SK-N-SH (cell line): ENCODE measurements around the gene SPATA21. TPM values are rescaled to one million over a fixed set of nuclear protein-coding genes. Genes with fewer than 3 reads are reported as not detected.
"Not testable (repeated sequence)": the region's sequence is repeated elsewhere in the genome, so short reads cannot be mapped to it uniquely, and the experiment has no call there.

Experiments
- CTCF ChIA-PET: fragments of 300-600, 350-600 bp; formaldehyde crosslinking; extraction: SDS; loops from one replicate; lab custom pipeline; 2021; lab: Yijun Ruan, JAX
- POLR2A ChIA-PET: fragments of 350-600 bp; sonication (Branson Sonifier 250); formaldehyde crosslinking; extraction: SDS; loops from one replicate; lab custom pipeline; 2020; ENCODE audit warnings: antibody characterized with exemption, inconsistent platforms; lab: Yijun Ruan, JAX
- DNase-seq: peaks from one replicate; pipeline ENCODE4 v3.0.0; 2012
- H2AFZ ChIP-seq: fragments of 200-600 bp; sonication (generic); 2 replicates; pipeline ENCODE4 v1.8.1; 2016; ENCODE audit warnings: antibody characterized with exemption, mild to moderate bottlenecking, low read depth
- H3F3A ChIP-seq: fragments of 200-600 bp; sonication (generic); replicated peaks from 2 replicates; pipeline ENCODE3; 2016; ENCODE audit warnings: antibody characterized with exemption, mild to moderate bottlenecking; ENCODE audit not compliant: insufficient read depth
- H3K27ac ChIP-seq, 2 experiments: fragments of 200-500 bp in 1 of 2; fragments of 200-600 bp in 1 of 2; sonication (Bioruptor generic) in 1 of 2; sonication (generic), shearing (Covaris generic) in 1 of 2; 2 replicates each; pipeline versions ENCODE4 v1.5.1 to v1.6.1; 2014 to 2016; ENCODE audit warnings: low read depth in 2 of 2, inconsistent platforms in 1 of 2, low read length in 1 of 2, mild to moderate bottlenecking in 1 of 2, mixed read lengths in 1 of 2
- H3K27me3 ChIP-seq: fragments of 200-600 bp; sonication (generic), shearing (Covaris generic); 2 replicates; pipeline ENCODE4 v1.6.1; 2016; ENCODE audit warnings: mixed run types; ENCODE audit not compliant: insufficient read depth
- H3K36me3 ChIP-seq, 2 experiments: fragments of 200-500 bp in 1 of 2; fragments of 200-600 bp in 1 of 2; sonication (Bioruptor generic) in 1 of 2; sonication (generic) in 1 of 2; replicated peaks in 1 of 2; 2 replicates each; pipeline versions ENCODE3 to v1.5.1; 2014 to 2016; ENCODE audit warnings: low read length in 1 of 2, mild to moderate bottlenecking in 1 of 2; ENCODE audit not compliant: insufficient read depth in 2 of 2, control insufficient read depth in 1 of 2
- H3K4me1 ChIP-seq, 2 experiments: fragments of 200-500 bp in 1 of 2; fragments of 200-600 bp in 1 of 2; sonication (Bioruptor generic) in 1 of 2; sonication (generic), shearing (Covaris generic) in 1 of 2; 2 replicates each; pipeline versions ENCODE4 v1.5.1 to v1.6.1; 2014 to 2016; ENCODE audit warnings: low read depth in 1 of 2, low read length in 1 of 2, mixed run types in 1 of 2; ENCODE audit not compliant: insufficient read depth in 2 of 2, control insufficient read depth in 1 of 2
- H3K4me2 ChIP-seq: fragments of 200-600 bp; sonication (generic), shearing (Covaris generic); 2 replicates; pipeline ENCODE4 v1.6.1; 2017; ENCODE audit warnings: mixed run types
- H3K4me3 ChIP-seq, 2 experiments: fragments of 200-500 bp in 1 of 2; fragments of 200-600 bp in 1 of 2; sonication (Bioruptor generic) in 1 of 2; sonication (generic), shearing (Covaris generic) in 1 of 2; 2 replicates each; pipeline versions ENCODE4 v1.5.1 to v1.8.1; 2014 to 2016; ENCODE audit warnings: low read depth in 2 of 2, inconsistent platforms in 1 of 2, low read length in 1 of 2, mild to moderate bottlenecking in 1 of 2, mixed read lengths in 1 of 2, moderate library complexity in 1 of 2
- H3K79me2 ChIP-seq: fragments of 200-600 bp; sonication (generic); 2 replicates; pipeline ENCODE4 v1.8.1; 2017; ENCODE audit warnings: mild to moderate bottlenecking; ENCODE audit not compliant: insufficient read depth
- H3K9ac ChIP-seq: fragments of 200-600 bp; sonication (generic); 2 replicates; pipeline ENCODE4 v1.6.1; 2017; ENCODE audit warnings: mixed run types
- H3K9me2 ChIP-seq: fragments of 200-600 bp; sonication (generic); 2 replicates; pipeline ENCODE4 v1.6.1; 2017; ENCODE audit warnings: mixed run types
- H3K9me3 ChIP-seq: fragments of 200-600 bp; sonication (generic); 2 replicates; pipeline ENCODE4 v1.6.1; 2017; ENCODE audit warnings: mixed run types, mild to moderate bottlenecking, moderate library complexity
- H4K20me1 ChIP-seq: fragments of 200-600 bp; sonication (generic); 2 replicates; pipeline ENCODE4 v1.6.1; 2017; ENCODE audit warnings: mild to moderate bottlenecking, mixed run types; ENCODE audit not compliant: insufficient read depth
- CHD2 ChIP-seq: fragments of 150-350 bp; IDR thresholded peaks from 2 replicates; pipeline ENCODE4 v1.6.1; 2018; ENCODE audit warnings: low read length; ENCODE audit not compliant: partially characterized antibody
- EP300 ChIP-seq, 2 experiments: IDR thresholded peaks; 2 replicates each; pipeline versions ENCODE4 v1.4.0 to v1.6.1; 2012; ENCODE audit warnings: borderline replicate concordance in 1 of 2, low read depth in 1 of 2, low read length in 1 of 2
- FOXJ3 ChIP-seq: sonication (generic); formaldehyde crosslinking; IDR thresholded peaks from 2 replicates; pipeline ENCODE4 v1.5.1; 2020; ENCODE audit warnings: mild to moderate bottlenecking, missing genetic modification reagents
- FOXM1 ChIP-seq: IDR thresholded peaks from 2 replicates; pipeline ENCODE4 v1.4.0; 2012; ENCODE audit warnings: low read depth, mild to moderate bottlenecking
- GABPA ChIP-seq: IDR thresholded peaks from 2 replicates; pipeline ENCODE4 v1.4.0; 2012; ENCODE audit warnings: low read depth, mild to moderate bottlenecking
- GATA2 ChIP-seq: sonication (generic); formaldehyde crosslinking; IDR thresholded peaks from 2 replicates; pipeline ENCODE4 v1.5.0; 2020; ENCODE audit warnings: mild to moderate bottlenecking, missing genetic modification reagents
- JUND ChIP-seq: IDR thresholded peaks from 2 replicates; pipeline ENCODE4 v1.4.0; 2012
- MEF2A ChIP-seq: IDR thresholded peaks from 2 replicates; pipeline ENCODE4 v1.4.0; 2012; ENCODE audit warnings: low read depth, borderline replicate concordance
- NRF1 ChIP-seq: IDR thresholded peaks from 2 replicates; pipeline ENCODE4 v1.6.1; 2012; ENCODE audit warnings: low read depth, mild to moderate bottlenecking, low read length
- POLR2AphosphoS5 ChIP-seq: IDR thresholded peaks from 2 replicates; pipeline ENCODE4 v1.6.1; 2012; ENCODE audit warnings: low read depth, low read length
- SIN3A ChIP-seq: IDR thresholded peaks from 2 replicates; pipeline ENCODE4 v1.6.1; 2012; ENCODE audit warnings: low read depth, mild to moderate bottlenecking, low read length, moderate library complexity, borderline replicate concordance
- WGBS: methylation state at CpG from one replicate; pipeline ENCODE4 v1.1.6; 2017; ENCODE audit warnings: low lambda C conversion rate; 5-methylcytosine and 5-hydroxymethylcytosine counted together
- polyA plus RNA-seq, 3 experiments: library from polyadenylated mRNA; depleted of rRNA; stranded (reverse); fragments of >200 nt; gene quantifications; 2 replicates each; pipeline ENCODE4 v1.2.3, GENCODE V29; 2012
- TF ChIP-seq, protein P1 (sequence below): fragments of 150-350 bp; IDR thresholded peaks from 2 replicates; pipeline ENCODE4 v1.6.1; 2017; ENCODE audit warnings: antibody characterized with exemption, low read length, low read depth, borderline replicate concordance
- TF ChIP-seq, protein P2 (sequence below): IDR thresholded peaks from 2 replicates; pipeline ENCODE4 v1.4.0; 2012; ENCODE audit warnings: low read depth, borderline replicate concordance
- TF ChIP-seq, protein P3 (sequence below): fragments of 200-600 bp; sonication (generic); IDR thresholded peaks from 2 replicates; pipeline ENCODE4 v1.6.1; 2017; ENCODE audit warnings: antibody characterized with exemption, mild to moderate bottlenecking, moderate library complexity
- TF ChIP-seq, protein P4 (sequence below): IDR thresholded peaks from 2 replicates; pipeline ENCODE4; 2012

Gene SPATA21
- polyA plus RNA-seq, 1 of the 3 experiments (the other 2 are of a cell fraction): 0.10 TPM

DNA sequence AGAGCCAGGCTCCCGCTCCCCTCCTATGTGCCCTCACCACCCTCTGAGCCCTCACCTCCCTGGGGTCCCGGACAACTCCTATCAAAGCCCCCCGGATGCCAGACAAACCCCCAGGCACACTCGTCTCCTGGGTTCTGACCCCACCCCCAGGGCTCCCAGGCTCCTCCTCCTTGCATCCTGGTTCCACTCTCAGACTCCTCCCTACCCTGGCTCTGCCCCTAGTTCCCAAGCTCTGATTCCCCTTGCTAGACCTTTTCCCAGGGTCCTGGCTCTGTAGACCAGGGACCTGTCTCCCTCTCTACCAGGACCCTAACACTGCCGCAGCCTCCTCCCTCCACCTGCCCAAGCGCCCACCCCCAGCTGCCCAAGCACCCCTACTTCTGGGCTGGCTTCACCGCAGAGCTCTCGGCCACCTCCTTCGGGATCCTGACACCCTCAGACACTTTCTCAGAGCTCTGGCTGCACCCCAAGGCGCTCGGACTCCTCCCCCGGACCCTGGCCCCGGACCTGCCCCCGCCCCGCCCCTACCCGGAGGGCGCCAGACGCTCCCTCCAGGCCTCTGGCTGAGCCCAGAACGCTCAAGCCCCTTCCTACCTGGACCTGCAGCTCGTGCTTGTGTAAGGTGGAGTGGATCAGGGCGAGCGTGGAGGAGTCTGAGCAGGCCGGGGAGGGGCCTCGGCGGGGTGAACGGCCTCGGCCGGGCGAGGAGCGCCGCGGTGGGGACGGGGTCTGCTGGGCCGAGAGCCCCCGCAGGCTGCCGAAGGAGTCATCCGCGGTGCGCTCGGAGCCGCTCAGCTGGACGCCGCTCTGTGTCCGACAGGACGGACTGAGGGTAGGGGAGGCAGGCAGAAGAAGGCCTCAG is 46.6 kb upstream of the SPATA21 start:
- H3K4me3 ChIP-seq, H3K9ac ChIP-seq, POLR2A ChIA-PET, H3K79me2 ChIP-seq, H3K4me2 ChIP-seq, H3K4me1 ChIP-seq, H2AFZ ChIP-seq, CTCF ChIA-PET, H3K9me2 ChIP-seq, H3K9me3 ChIP-seq, H3K27me3 ChIP-seq, DNase-seq, H4K20me1 ChIP-seq, H3K27ac ChIP-seq, H3F3A ChIP-seq: not testable (repeated sequence)
- peaks cover 11 to 20% of the 10 kb centered on the region in 2 experiments for H3K36me3 ChIP-seq
- WGBS: 88% methylated on average over 34 of the region's 45 CpGs

DNA sequence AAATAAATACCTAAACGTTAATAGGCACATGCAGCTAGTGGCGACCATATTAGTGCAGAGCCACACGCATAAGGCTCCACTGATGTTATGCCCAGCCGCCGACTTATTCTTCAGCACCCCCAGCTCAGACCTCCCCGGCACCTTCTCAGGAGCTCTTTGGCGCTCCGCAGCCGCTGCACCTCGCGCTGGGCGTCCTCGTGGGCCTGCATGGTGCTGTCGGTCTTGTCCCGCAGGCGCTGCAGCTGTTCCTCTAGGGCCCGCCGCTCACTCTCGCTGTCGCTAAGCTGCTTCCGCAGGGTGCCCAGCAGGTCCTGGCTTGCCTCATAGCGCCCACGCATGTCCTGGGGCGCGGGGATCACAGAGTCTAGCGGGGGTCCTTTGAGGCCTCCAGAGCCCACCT is 45.9 kb upstream of the SPATA21 start:
- H3K4me3 ChIP-seq, H3K4me1 ChIP-seq, H3F3A ChIP-seq, POLR2A ChIA-PET, H3K9me2 ChIP-seq, H2AFZ ChIP-seq, H3K79me2 ChIP-seq, H3K9ac ChIP-seq, H3K4me2 ChIP-seq, H3K9me3 ChIP-seq, DNase-seq, H4K20me1 ChIP-seq, H3K27me3 ChIP-seq, H3K27ac ChIP-seq: not testable (repeated sequence)
- CTCF ChIA-PET: interaction anchor here (1.2 kb wide), 1 partner anchor 24 kb away, joined by 3 read pairs; no protein-coding TSS in a partner anchor
- over 99% methylated on average over 26 of the region's 26 CpGs for WGBS
- H3K36me3 ChIP-seq: peaks cover 17 to 20% of the 10 kb centered on the region in 2 experiments

DNA sequence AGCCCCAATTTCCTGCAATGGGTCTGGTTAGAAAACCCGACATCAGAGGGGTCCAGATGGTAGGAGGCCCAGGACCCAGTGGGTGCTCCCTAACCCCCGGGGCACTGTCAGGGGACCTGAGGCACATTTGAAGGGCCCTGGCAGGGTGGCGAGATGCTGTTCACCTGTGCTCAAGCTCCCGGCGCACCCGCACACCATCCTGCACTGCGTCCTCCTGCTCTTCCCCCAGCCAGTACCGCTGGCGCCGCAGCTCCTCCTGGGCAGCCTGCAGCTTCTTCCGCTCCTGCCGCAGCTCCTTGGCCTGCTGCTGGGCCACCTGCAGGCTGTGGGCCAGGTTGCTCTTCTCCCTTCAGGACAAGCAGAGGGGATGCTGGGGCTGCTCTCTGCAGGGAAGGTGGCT is 40.9 kb upstream of the SPATA21 start:
- H3K79me2 ChIP-seq: no peaks in the 10 kb centered on the region

More for the DNA sequence above, 40.9 kb upstream of the SPATA21 start:
- TF ChIP-seq GABPA (no peak), FOXM1 (no peak), GATA2 (no peak), POLR2AphosphoS5 (no peak), SIN3A (no peak), CHD2 (no peak), EP300 (IDR thresholded peaks at IDR 0.05; ENCODE audit: borderline replicate concordance in 1 of 2, low read depth in 1 of 2, low read length in 1 of 2) (no peak), FOXJ3 (CRISPR knock-in tag) (no peak), MEF2A (no peak), JUND (no peak), NRF1 (no peak)
- TF ChIP-seq, protein P1, sequence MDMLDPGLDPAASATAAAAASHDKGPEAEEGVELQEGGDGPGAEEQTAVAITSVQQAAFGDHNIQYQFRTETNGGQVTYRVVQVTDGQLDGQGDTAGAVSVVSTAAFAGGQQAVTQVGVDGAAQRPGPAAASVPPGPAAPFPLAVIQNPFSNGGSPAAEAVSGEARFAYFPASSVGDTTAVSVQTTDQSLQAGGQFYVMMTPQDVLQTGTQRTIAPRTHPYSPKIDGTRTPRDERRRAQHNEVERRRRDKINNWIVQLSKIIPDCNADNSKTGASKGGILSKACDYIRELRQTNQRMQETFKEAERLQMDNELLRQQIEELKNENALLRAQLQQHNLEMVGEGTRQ: no peak
- TF ChIP-seq, protein P2, sequence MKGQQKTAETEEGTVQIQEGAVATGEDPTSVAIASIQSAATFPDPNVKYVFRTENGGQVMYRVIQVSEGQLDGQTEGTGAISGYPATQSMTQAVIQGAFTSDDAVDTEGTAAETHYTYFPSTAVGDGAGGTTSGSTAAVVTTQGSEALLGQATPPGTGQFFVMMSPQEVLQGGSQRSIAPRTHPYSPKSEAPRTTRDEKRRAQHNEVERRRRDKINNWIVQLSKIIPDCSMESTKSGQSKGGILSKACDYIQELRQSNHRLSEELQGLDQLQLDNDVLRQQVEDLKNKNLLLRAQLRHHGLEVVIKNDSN: no peak
- TF ChIP-seq, protein P3, sequence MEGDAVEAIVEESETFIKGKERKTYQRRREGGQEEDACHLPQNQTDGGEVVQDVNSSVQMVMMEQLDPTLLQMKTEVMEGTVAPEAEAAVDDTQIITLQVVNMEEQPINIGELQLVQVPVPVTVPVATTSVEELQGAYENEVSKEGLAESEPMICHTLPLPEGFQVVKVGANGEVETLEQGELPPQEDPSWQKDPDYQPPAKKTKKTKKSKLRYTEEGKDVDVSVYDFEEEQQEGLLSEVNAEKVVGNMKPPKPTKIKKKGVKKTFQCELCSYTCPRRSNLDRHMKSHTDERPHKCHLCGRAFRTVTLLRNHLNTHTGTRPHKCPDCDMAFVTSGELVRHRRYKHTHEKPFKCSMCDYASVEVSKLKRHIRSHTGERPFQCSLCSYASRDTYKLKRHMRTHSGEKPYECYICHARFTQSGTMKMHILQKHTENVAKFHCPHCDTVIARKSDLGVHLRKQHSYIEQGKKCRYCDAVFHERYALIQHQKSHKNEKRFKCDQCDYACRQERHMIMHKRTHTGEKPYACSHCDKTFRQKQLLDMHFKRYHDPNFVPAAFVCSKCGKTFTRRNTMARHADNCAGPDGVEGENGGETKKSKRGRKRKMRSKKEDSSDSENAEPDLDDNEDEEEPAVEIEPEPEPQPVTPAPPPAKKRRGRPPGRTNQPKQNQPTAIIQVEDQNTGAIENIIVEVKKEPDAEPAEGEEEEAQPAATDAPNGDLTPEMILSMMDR: no peak
- TF ChIP-seq, protein P4, sequence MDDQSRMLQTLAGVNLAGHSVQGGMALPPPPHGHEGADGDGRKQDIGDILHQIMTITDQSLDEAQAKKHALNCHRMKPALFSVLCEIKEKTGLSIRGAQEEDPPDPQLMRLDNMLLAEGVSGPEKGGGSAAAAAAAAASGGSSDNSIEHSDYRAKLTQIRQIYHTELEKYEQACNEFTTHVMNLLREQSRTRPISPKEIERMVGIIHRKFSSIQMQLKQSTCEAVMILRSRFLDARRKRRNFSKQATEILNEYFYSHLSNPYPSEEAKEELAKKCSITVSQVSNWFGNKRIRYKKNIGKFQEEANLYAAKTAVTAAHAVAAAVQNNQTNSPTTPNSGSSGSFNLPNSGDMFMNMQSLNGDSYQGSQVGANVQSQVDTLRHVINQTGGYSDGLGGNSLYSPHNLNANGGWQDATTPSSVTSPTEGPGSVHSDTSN: no peak
- H3K27ac ChIP-seq: no peak overlapping the region
- H3K9ac ChIP-seq: no peak overlapping the region
- H3K9me2 ChIP-seq: no peaks in the 10 kb centered on the region
- ChIA-PET POLR2A (no interaction called here), CTCF (no interaction called here)
- H3K36me3 ChIP-seq: peaks cover 28 to 34% of the 10 kb centered on the region in 2 experiments
- H3K4me3 ChIP-seq: no peak overlapping the region
- H2AFZ ChIP-seq: no peak overlapping the region
- no peak overlapping the region for H3K4me2 ChIP-seq
- no peak for DNase-seq
- WGBS: 96% methylated on average over 9 of the region's 12 CpGs
- H3K4me1 ChIP-seq: no peaks in the 10 kb centered on the region
- H3K27me3 ChIP-seq: no peaks in the 10 kb centered on the region
- no peaks in the 10 kb centered on the region for H3F3A ChIP-seq
- no peaks in the 10 kb centered on the region for H4K20me1 ChIP-seq
- no peaks in the 10 kb centered on the region for H3K9me3 ChIP-seq
